ENCODE results near the gene SDK2.

SDK2 gene

DNA sequence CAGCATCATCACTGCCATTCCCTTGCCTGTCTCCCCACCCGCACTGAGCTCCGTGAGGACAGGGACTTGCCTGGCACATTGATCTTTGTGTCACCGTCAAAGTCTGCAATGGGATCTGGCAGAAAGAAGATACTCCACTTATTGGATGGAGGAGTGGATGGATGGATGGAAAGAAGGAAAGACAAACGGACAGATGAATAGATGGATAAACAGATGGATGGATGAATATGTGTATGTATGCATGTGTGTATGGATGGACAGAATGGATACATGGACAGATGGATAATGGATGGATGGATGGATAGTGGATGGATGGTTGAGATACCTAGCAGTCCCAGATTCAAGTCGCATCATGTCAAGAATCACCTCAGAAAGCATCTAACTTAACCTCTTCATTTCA lies 99.9 kb downstream of the SDK2 start:
- Histone ChIP-seq H3K4me1 (ENCODE audit: control insufficient read depth, low read length) (peaks cover 7% of the 10 kb centered on the region), H3F3A (ENCODE audit: control insufficient read depth, insufficient read depth) (no peaks in the 10 kb centered on the region), H4K20me1 (ENCODE audit: control insufficient read depth, insufficient read depth, low read depth, low read length) (no peaks in the 10 kb centered on the region), H3K79me2 (ENCODE audit: control insufficient read depth, low read length) (no peaks in the 10 kb centered on the region), H3K36me3 (ENCODE audit: control insufficient read depth, low read length) (no peaks in the 10 kb centered on the region), H3K9me3 (ENCODE audit: control insufficient read depth, insufficient read depth, low read length) (no peaks in the 10 kb centered on the region), H3K4me3 (ENCODE audit: low read length) (no peak overlapping the region), H3K27ac (ENCODE audit: low read depth, low read length) (no peak overlapping the region), H3K27me3 (ENCODE audit: control insufficient read depth, low read length) (0 out of 2 replicates have a peak, but pooled peaks cover 2% of the 10 kb centered on the region), H3K4me2 (ENCODE audit: low read length) (no peak overlapping the region), H3K9me2 (replicated peaks; ENCODE audit: control insufficient read depth, low read length) (no peaks in the 10 kb centered on the region)
- TF ChIP-seq EZH2phosphoT487 (IDR thresholded peaks at IDR 0.05; ENCODE audit: borderline replicate concordance, low read length) = no peak
- TF ChIP-seq, protein P1, sequence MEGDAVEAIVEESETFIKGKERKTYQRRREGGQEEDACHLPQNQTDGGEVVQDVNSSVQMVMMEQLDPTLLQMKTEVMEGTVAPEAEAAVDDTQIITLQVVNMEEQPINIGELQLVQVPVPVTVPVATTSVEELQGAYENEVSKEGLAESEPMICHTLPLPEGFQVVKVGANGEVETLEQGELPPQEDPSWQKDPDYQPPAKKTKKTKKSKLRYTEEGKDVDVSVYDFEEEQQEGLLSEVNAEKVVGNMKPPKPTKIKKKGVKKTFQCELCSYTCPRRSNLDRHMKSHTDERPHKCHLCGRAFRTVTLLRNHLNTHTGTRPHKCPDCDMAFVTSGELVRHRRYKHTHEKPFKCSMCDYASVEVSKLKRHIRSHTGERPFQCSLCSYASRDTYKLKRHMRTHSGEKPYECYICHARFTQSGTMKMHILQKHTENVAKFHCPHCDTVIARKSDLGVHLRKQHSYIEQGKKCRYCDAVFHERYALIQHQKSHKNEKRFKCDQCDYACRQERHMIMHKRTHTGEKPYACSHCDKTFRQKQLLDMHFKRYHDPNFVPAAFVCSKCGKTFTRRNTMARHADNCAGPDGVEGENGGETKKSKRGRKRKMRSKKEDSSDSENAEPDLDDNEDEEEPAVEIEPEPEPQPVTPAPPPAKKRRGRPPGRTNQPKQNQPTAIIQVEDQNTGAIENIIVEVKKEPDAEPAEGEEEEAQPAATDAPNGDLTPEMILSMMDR (IDR thresholded peaks at IDR 0.05; ENCODE audit: low read depth, low read length, poor library complexity, severe bottlenecking) = no peak

DNA sequence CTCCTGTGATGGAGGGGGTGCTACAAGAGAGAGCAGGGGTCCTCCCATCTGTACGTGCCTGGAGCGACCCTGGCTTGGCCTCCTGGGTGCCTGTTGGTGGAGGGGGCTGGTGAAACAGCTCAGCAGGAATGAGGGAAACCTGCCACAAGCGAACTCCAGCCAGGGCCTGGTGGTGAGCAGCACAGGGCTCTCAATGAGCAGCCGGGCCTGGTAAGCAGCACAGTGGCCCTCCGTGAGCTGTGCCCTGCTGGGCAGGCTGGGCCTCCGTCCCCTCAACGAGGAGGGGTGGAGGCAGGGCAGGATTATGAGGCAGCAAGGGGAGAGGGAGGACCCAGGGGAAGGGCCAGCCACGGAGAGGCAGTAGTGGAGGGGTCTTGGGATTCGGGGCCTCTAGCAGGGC lies 101.9 kb downstream of the SDK2 start:
- Histone ChIP-seq H3K9me3 (ENCODE audit: control insufficient read depth, insufficient read depth, low read length) (no peaks in the 10 kb centered on the region), H3K79me2 (ENCODE audit: control insufficient read depth, low read length) (no peaks in the 10 kb centered on the region), H3F3A (ENCODE audit: control insufficient read depth, insufficient read depth) (no peaks in the 10 kb centered on the region), H3K9me2 (replicated peaks; ENCODE audit: control insufficient read depth, low read length) (no peaks in the 10 kb centered on the region), H4K20me1 (ENCODE audit: control insufficient read depth, insufficient read depth, low read depth, low read length) (no peaks in the 10 kb centered on the region), H3K27me3 (ENCODE audit: control insufficient read depth, low read length) (0 out of 2 replicates have a peak, but pooled peaks cover 2% of the 10 kb centered on the region), H3K4me2 (ENCODE audit: low read length) (no peak overlapping the region), H3K4me3 (ENCODE audit: low read length) (no peak overlapping the region), H3K36me3 (ENCODE audit: control insufficient read depth, low read length) (no peaks in the 10 kb centered on the region), H3K27ac (ENCODE audit: low read depth, low read length) (no peak overlapping the region), H3K4me1 (ENCODE audit: control insufficient read depth, low read length) (peaks cover 6% of the 10 kb centered on the region)
- TF ChIP-seq EZH2phosphoT487 (IDR thresholded peaks at IDR 0.05; ENCODE audit: borderline replicate concordance, low read length) = no peak
- TF ChIP-seq, protein P1 (IDR thresholded peaks at IDR 0.05; ENCODE audit: low read depth, low read length, poor library complexity, severe bottlenecking) = no peak

DNA sequence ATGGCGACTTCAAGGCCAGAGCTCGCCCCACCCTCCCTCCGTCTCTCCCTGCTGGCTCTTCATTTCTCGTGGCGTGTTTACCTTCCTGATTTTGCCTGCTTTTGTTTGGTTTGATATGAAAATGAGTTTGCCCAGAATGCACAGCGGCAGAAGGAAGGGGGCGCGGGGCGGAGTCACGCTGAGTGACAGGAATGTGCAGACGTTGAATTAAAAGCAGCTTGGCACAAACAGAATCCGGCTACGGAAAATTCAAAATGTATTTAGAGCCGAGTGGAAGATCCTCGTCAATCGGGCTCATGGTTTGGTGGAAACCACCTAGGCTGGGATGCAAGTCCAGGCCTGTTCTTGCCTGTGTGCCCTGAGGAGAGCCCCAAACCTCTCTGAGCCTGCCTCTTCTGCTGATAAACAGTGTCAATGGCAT lies 102.7 kb downstream of the SDK2 start:
- H4K20me1 ChIP-seq (ENCODE audit: control insufficient read depth, insufficient read depth, low read depth, low read length) = no peaks in the 10 kb centered on the region
- H3K9me3 ChIP-seq (ENCODE audit: control insufficient read depth, insufficient read depth, low read length) = no peaks in the 10 kb centered on the region
- 0 out of 2 replicates have a peak, but pooled peaks cover 2% of the 10 kb centered on the region for H3K27me3 ChIP-seq (ENCODE audit: control insufficient read depth, low read length)
- H3K9me2 ChIP-seq (replicated peaks; ENCODE audit: control insufficient read depth, low read length) = no peaks in the 10 kb centered on the region
- H3K27ac ChIP-seq (ENCODE audit: low read depth, low read length) = no peak overlapping the region
- H3K4me3 ChIP-seq (ENCODE audit: low read length) = no peak overlapping the region
- H3K79me2 ChIP-seq (ENCODE audit: control insufficient read depth, low read length) = no peaks in the 10 kb centered on the region
- no peaks in the 10 kb centered on the region for H3K36me3 ChIP-seq (ENCODE audit: control insufficient read depth, low read length)
- no peaks in the 10 kb centered on the region for H3F3A ChIP-seq (ENCODE audit: control insufficient read depth, insufficient read depth)
- H3K4me1 ChIP-seq (ENCODE audit: control insufficient read depth, low read length) = no peaks in the 10 kb centered on the region
- TF ChIP-seq, protein P1 (IDR thresholded peaks at IDR 0.05; ENCODE audit: low read depth, low read length, poor library complexity, severe bottlenecking) = no peak
- no peak for TF ChIP-seq EZH2phosphoT487 (IDR thresholded peaks at IDR 0.05; ENCODE audit: borderline replicate concordance, low read length)
- H3K4me2 ChIP-seq (ENCODE audit: low read length) = no peak overlapping the region

Measured in DOHH2 (cell line).